C4-2B (cell line): ENCODE measurements around the gene CHCHD1.

Source experiments
- CTCF ChIP-seq: fragments of 450-650 bp; conservative IDR thresholded peaks from 2 replicates; pipeline ENCODE4 v1.5.1; 2017; ENCODE audit warnings: mild to moderate bottlenecking
- ZFX ChIP-seq: fragments of 450-650 bp; IDR thresholded peaks from 2 replicates; pipeline ENCODE4 v1.6.1; 2017

GRCh38 chr10:73759512-73760115 is 22.2 kb upstream of the CHCHD1 start:
- TF ChIP-seq CTCF (no peak), ZFX (no peak)
